Stimulated activated CD4-positive, alpha-beta T cell treated with anti-CD3 and anti-CD28 coated beads, Interleukin-1b, Interleukin-23, amount 100 ng/mL, for 48 hours (primary cell): ENCODE measurements around the gene TNFRSF11A.

ENCODE experiments used
- DNase-seq: peaks from one replicate; pipeline ENCODE4 v3.0.0-alpha.2; 2020

TNFRSF11A gene

DNA sequence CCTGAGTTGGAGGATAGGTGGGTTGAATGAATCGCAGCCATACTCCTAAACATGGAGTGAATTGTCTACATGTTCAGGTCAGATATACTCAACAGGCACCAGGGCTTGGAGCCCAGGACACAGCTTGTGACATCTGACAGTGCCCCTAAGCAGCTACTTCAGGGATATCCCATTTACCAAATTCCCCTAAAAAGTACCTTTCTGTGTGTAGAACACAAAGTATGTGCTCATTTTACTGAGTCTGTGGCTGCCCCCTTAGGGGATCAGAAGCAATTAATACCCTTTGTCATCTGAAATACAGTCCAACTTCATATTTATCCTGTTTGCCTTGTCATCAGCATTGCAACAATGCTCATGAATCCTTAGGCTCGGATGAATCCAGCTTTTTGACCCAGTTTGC, 20.8 kb downstream of the TNFRSF11A start:
- DNase-seq, result no peak

DNA sequence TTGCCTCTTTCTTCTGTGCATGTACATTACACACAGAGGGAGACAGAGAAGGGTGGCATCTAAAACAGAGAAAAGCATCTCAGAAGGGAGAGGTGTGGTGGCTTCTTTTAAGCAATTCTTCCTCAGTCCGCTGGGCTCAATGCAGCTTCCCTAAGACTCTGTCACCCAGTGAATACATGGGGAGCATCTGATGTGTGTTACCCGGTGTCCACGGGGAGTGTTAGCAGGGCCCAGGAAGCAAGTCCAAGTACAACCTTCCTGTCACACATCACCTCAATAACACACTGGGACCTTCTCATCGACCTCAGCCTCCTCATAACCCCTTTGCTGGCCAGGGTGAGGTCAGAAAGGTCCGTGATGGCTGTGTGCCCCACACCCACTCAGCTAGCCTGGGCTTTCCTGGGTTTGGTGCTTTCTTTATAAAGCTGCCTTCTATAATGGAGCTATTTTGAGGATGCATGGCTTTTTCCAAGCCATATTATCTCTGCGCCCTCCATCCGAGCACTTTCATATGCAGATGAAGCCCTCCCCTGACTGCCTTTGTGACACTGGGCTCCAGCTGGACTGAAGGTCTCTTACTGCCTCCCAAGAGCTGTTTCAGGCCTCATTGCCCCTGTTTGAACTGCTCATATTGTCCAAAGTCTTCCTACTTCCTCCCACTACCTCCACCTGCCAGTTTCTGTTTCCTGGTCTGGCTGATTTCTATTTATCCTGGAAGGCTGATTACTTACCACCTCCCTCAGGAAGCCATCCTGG, 21.4 kb downstream of the TNFRSF11A start:
- no peak for DNase-seq

DNA sequence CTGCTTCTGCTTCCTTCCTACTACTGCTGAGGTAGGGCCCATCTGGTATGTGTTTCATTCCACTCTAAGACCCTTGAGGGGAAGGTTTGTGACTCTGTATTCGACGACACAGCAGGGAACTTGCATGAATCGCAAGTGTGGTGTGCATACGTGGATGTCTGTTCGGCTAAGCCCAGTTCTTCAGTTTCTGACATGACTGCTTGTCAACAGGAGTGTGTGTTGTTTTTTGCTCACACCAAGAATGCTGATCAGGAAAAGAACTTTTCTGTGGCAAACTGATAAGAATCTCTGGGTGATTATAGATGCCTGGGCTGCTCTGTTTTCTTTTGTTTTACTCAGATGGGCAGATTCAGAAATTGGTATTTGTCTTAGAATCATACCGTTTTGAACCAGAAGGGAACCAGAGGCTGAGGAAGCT, 22.0 kb downstream of the TNFRSF11A start:
- no peak for DNase-seq

DNA sequence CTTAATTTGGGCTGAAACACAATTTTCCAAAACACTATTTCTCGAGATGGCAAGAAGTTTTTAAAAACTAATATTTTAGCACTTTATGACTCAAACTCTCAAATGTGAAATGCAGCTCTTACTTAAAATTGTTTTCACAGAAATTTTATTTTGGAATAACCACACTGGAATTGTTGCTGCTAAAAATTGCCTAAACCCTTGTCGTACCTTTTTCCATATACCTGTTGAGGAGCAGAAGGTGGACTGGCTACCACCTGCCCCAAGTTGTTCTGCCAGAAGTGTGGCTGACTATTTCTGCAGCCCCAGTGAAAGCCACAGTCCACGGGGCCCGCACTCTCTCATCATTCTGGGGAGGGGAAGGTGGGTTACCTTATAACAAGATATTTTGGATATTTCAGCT, 23.4 kb downstream of the TNFRSF11A start:
- no peak for DNase-seq

DNA sequence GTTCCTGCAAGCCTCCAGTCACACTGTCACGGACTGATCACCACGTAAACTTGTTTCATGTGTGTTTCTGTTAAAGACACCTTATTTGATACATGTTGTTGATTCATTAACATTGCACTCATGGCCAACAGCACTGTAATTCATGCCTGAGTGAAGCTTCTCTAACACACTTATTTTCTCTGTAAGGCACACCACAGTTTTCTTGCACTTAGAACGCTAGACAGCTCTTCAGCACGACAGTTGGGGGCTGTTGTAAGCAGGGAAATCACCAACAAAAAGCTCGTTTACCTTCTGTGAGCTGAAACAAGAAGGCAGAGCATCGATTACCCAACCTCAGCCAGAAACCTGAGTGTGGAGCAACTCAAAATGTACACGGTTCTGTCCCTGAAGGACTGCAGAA, 28.1 kb downstream of the TNFRSF11A start:
- DNase-seq, result no peak

DNA sequence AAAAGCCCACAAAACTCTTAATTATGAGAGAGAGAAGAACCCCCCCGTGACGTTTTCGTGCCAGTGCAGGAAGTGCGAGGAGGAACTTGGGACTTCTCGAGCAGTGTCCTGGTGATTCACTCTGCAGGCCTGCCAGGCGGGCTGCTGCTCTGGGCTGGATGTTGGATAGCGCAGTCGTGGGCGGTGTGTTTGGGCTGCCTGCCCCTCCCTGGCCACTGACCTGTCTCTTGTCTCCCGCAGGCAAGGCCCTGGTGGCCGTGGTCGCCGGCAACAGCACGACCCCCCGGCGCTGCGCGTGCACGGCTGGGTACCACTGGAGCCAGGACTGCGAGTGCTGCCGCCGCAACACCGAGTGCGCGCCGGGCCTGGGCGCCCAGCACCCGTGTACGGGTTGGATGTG, 29.0 kb downstream of the TNFRSF11A start:
- DNase-seq, result no peak

DNA sequence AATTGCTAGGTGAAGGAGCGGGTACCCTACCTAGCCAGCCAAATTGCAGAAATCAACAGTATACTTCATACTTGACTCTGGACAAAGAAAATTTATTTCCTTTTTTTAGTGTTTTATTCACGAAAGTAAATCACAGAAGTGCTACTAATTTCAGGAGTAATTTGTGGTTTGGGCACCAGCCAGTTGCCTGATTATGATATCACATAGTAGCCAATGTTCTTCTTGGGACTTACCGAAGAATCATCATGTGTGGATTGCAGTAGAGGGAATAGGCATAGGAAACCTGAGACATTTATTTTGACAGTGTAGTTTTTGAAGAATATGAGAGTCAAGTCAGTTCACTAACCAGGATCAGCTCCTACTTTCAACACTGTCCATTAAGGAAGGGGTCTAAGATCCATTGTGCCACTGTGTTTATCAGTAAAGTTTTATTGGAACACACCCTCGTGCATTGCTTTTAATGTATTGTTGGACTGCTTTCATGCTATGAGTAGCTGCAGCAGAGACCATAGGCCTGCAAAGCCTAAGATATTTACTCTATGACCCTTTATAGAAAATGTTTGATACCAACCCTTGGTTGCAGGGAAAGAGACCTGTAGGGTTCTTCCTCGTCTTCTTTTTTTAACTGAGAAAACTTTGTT, 32.1 kb downstream of the TNFRSF11A start:
- DNase-seq, result no peak

DNA sequence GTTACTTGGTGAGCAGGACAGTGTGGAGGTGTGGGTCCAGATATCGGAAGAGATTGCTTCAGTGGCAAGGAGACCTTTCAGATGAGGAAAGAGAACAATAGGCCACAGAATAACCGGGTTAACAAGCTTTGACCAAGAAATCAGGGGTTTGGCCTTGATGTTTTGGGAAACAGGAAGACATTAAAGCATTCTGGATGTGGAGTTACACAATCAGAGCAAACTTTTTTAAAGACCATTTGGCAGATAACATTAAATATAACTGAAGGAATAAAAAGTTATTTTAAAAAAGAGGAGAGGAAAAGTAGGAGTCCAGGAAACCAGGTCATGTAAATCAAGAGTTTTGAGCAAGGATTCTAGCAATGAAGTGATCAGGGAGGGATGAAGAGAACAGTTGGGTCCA, 35.7 kb downstream of the TNFRSF11A start:
- DNase-seq, result no peak

DNA sequence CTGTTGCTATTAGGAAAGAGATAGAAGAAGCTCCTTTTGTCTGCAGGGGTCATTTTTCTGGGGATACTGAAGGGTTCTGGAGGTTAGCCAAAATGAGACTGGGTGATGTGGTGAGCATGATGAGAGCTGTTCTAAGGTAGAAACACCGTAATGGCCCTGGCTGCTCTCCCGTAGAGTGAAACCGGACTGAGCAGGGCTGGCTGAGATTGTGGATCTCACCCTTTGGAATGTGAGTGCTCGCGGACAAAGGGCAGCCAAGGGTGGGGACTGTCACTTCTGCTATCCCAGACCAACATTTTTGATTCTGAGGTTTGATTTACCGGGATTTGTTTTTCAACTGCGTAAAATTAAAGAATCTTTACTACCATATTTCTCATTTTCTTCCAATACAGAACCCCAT, 36.2 kb downstream of the TNFRSF11A start:
- DNase-seq, result no peak

DNA sequence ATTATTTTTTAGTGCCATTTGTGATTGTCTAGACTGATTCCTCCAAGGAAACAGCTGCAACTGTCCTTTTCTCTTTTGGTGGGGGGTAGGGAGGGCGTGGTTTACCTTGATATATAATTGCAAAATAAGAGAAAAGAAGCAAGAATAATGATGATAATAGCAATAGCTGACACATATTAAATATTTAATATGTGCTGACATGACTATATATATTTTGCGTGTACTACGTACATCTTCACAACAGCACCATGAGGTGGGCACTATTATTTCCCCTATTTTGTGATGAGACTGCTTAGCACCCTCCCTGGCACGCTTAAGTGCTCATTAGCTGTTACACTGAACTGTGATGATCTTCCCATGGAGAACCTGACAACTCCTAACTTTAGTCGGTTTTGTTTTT, 39.4 kb downstream of the TNFRSF11A start:
- no peak for DNase-seq

DNA sequence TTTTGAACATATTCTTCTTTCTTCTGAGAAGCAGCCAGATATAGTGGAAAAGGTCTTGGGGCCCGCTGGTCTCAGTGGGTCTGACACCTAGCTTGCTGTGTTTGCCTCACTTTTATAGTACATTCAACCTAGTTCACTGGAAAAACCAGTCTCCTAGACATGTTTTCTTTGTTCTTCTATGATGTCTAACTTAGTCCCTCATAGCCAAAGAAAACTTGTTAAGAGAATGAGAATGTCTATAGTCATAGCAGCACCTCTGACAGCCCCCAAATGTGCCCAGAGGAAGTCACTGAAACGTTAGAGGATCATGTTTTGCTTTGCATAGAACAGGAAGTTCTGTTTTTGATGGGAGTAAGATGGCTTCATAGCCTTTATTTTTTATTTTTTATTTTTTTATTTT, 40.3 kb downstream of the TNFRSF11A start:
- peak; percentile 12 for DNase-seq

DNA sequence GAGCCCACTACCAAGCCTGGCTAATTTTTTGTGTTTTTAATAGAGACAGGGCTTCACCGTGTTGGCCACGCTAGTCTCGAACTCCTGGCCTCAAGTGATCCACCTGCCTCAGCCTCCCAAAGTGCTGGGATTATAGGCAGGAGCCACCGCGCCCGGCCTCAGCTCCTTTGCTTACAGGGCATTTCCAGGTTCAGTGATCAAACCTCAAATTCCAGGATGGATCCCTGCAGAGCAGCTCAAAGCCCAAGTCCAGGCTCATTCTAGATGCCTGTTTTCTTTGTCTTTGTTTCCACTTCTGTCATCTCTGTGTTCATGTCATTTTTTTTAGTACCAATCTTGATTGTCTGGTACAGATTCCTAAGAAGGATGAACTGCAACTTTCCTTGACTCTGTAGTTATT, 41.9 kb downstream of the TNFRSF11A start:
- no peak for DNase-seq

DNA sequence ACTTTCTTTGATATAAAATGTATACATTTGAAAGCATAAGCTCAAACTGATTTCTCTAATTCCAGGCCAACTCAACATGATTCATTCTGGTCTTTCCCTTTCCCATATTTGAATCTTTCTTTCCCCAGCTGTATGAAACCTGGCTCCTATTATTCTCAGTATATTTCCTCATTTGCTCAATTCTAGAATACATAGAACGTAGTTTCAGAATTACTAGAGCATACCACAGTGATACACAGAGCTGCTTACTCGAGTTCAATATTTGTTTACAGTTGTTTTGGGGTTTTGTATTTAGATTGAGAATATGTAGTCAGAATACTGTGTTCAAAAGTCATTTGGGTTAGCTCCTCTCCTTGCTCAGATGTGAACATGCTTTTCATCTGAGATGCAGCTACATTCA, 43.0 kb downstream of the TNFRSF11A start:
- DNase-seq, result no peak

DNA sequence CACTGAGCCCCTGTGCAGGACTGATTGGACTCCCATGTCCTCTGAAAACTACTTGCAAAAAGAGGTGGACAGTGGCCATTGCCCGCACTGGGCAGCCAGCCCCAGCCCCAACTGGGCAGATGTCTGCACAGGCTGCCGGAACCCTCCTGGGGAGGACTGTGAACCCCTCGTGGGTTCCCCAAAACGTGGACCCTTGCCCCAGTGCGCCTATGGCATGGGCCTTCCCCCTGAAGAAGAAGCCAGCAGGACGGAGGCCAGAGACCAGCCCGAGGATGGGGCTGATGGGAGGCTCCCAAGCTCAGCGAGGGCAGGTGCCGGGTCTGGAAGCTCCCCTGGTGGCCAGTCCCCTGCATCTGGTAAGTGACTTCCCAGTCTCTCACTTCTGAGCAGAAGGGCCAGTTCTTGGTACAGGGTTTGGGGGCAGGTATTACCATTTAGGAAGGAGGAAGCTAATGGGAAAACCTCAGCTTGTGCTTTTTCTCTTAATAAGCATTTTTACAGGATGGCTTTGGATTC, 44.1 kb downstream of the TNFRSF11A start:
- no peak for DNase-seq

DNA sequence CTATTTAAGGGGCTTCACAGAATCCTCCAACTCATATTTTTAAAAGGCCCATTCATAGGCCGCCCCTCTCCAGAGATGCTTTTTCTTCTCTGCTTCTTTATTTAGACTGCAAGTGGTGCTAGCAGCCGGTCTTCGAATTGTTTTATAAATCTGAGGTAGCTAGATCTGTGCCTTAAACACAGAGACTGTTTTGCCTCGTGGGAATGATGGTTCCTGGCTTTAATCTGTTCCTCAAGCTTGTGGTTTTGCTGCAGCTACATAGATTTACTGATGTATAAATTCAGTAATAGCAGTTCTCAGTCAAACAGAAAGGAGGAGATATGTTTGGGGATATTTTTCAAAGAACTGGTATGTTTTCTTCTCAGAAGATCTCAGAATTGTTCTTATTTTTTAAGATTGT, 45.3 kb downstream of the TNFRSF11A start:
- DNase-seq, result no peak

DNA sequence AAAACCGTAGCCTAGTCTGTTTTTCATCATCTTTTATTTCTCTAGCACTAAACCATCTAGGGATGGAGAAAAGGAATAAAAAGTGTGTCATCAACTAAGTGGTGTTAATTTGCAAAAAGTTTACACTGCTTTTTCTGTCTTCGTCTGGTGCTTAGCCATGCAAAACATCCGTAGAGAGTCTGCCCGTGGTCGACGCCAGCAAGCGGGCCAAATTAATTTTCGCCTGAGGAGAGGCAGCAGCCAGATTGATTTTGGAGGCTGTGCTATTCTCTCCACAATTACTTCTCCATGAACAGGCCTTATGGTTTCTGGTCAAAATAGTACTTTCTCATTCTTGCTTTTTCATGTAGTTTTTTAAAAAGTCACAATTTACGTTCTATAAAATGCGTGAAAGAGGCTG, 46.3 kb downstream of the TNFRSF11A start:
- DNase-seq, result no peak

DNA sequence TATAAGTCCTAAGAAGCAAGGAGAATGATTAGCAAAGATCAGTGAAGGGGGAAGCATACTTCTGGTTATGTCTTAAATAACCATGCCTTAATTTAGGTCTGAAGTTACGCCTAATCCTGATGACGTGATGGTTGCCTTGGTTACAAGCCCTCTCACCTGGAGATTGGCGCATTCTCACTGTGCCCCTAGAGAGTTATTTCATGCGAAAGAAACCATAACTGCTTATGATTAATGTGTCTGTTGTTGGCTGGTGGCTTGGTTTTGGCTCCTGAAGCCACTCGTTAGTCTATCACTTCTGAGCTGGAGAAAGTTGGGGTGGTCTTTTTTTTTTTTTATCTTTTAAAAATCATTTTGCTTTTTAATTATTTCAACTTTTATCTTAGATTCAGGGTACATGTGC, 47.0 kb downstream of the TNFRSF11A start:
- DNase-seq, result no peak

DNA sequence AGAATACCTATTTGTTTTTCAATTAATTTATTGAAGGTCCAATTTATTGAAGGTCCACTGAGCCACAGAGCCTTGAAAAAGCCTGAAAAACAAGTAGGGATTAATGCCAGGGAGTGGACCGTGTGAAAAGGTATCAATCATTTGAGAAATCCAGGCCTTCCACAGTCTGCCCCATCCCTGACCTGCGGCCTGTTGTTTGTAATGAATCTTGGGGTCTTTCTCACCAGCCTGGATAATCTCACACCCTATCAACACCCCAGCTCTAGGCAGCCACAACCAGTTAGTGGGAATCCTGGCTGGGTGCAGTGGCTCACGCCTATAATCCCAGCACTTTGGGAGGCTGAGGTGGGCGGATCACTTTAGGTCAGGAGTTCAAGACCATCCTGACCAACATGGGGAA, 47.8 kb downstream of the TNFRSF11A start:
- DNase-seq, result no peak

DNA sequence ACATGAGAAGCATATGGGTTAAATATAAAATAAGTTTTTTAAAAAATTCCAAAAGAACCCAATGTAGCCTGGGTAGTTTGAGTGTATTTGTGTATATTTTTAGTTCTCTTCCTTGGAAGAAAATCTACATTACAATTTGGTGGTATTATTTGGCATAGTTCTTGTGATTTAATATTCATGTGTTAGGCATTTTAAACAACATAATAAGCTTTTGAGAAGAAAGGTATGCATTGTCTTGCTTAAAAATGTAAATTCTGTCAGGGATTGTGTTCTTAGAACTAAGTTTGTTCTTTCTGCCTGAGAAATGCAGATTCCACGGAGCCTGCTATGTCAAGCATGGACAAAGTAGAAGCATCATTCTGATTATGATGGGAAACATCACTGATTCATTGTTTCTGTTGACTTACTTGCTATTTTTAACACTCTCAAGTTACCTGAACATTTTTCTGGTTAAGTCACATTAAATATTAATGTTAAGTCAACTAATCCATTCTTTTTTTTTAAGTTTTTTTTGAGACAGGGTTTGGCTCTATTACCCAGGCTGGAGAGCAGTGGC, 49.4 kb downstream of the TNFRSF11A start:
- DNase-seq, result no peak

DNA sequence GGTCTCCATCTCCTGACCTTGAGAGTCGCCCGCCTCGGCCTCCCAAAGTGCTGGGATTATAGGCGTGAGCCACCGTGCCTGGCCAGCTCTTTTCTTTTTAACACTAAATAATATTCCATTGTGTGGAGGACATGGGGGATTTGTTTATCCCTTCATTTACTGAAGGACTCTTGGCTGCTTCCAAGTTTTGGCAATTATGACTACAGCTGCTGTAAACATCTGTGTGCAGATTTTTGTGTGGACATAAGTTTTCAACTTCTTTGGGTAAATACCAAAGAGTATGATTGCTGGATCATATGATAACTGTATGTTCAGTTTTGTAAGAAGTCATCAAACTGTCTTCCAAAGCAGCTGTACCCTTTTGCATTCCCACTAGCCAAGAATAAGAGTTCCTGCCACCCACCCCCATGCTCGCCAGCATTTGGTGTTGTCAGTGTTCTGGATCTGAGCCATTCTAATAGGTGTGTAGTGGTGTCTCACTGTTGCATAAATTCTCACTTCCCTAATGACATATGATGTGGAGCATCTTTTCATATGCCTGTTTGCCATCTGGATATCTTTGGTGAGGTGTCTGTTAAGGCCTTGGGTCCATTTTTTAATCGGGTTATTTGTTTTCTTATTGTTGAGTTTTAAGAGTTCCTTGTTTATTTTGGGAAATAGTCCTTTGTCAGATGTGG, 52.2 kb downstream of the TNFRSF11A start:
- no peak for DNase-seq

DNA sequence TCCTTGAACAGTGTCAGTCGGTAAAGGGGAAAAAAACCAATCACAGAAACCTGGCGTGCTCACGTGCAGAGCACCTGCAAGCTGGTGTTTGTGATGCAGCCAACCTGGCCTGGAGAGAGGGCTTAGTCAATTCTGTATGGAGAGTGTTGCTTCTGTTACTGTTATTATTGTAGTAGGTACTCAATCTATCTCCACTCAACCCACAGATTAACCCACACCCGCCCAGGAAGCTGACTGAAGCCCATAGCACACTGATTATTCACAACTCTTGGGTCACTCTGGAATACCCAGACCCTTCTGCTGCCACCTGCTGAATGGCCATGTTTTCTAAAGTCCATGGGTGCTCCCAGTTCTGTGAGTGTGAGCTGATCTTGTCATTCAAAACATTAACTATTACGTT, 53.9 kb downstream of the TNFRSF11A start:
- no peak for DNase-seq

DNA sequence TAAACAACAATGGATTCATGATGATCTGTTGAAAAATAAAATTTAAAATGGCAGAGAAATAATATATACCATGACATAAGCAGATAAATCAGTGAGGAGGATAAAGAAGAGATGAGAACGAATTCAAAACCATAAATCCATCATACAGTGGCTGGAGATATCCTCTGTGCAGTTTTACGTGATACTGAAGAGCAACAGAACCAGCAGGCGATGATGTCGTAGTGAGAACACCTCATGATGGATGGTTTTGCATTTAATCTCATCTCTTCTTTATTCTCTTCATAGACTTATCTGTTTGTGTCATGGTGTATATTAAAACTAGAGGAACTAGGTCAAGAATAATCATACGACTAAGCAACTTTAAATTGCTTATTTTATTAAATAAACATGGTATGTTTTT, 56.3 kb downstream of the TNFRSF11A start:
- DNase-seq, result no peak

DNA sequence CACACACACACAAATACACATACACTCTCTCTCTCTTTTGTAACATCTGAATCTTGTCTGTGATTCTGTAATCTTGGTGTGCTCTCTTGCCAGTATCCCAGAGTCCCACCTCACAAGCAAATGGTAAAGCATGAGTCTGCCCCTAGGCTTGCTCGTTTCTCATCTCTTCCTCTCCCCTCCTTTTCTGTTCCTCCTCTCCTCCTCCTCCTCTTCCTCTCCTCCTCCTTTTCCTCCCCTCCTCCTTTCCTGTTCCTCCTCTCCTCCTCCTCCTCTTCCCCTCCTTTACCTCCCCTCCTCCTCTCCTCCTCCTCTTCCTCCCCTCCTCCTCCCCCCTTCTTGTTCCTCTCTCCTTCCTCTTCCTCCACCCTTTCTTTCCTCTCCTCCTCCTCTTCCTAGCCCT, 59.0 kb downstream of the TNFRSF11A start:
- no peak for DNase-seq

DNA sequence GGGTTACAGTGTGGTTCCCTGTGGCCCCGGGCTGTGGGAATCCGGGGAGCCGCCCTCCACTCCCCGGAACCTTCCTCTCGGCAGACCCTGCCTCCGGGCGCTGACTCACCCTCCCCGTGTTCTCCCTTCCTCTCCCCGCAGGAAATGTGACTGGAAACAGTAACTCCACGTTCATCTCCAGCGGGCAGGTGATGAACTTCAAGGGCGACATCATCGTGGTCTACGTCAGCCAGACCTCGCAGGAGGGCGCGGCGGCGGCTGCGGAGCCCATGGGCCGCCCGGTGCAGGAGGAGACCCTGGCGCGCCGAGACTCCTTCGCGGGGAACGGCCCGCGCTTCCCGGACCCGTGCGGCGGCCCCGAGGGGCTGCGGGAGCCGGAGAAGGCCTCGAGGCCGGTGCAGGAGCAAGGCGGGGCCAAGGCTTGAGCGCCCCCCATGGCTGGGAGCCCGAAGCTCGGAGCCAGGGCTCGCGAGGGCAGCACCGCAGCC, 59.5 kb downstream of the TNFRSF11A start:
- DNase-seq, result no peak
